Measurements from ENCODE around the gene DBH.

DBH gene

DNA sequence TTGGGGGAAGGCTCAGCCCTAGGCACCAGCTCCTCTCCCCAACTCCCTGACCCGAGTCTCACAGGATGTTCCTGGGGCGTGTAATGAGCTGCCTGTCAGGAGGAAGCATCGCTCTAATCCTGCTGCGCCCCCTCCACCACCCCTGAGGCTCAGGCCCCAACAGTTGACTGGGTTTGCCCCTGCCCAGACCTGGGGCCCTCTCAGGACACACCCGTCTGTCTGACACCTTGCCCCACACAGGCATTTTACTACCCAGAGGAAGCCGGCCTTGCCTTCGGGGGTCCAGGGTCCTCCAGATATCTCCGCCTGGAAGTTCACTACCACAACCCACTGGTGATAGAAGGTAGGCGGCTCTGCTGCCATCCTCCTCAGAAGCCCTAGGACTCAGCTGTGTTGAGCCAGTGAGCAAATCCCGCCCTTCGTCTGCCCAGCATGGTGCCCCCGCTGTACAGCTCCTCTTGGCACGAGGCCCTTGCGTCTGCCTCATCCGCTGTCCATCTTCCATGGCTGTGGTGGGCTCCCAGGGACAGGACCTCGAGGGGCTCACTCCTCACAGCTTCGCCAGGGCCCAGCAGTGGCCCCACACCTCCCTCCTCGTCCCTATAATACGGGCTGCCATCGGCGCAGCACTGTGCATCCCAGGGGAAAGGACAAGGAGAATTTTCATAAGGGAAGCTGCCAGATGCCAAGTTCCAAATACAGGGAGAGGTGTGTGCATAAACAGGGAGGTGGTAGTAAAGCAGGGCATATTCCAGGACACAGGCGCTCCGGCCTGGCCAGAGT lies 8.0 kb downstream of the DBH start:
- TF ChIP-seq, protein P1, sequence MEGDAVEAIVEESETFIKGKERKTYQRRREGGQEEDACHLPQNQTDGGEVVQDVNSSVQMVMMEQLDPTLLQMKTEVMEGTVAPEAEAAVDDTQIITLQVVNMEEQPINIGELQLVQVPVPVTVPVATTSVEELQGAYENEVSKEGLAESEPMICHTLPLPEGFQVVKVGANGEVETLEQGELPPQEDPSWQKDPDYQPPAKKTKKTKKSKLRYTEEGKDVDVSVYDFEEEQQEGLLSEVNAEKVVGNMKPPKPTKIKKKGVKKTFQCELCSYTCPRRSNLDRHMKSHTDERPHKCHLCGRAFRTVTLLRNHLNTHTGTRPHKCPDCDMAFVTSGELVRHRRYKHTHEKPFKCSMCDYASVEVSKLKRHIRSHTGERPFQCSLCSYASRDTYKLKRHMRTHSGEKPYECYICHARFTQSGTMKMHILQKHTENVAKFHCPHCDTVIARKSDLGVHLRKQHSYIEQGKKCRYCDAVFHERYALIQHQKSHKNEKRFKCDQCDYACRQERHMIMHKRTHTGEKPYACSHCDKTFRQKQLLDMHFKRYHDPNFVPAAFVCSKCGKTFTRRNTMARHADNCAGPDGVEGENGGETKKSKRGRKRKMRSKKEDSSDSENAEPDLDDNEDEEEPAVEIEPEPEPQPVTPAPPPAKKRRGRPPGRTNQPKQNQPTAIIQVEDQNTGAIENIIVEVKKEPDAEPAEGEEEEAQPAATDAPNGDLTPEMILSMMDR (IDR thresholded peaks at IDR 0.05; ENCODE audit: low read depth, low read length): no peak
- H3K4me3 ChIP-seq (ENCODE audit: low read depth, low read length): no peak overlapping the region

DNA sequence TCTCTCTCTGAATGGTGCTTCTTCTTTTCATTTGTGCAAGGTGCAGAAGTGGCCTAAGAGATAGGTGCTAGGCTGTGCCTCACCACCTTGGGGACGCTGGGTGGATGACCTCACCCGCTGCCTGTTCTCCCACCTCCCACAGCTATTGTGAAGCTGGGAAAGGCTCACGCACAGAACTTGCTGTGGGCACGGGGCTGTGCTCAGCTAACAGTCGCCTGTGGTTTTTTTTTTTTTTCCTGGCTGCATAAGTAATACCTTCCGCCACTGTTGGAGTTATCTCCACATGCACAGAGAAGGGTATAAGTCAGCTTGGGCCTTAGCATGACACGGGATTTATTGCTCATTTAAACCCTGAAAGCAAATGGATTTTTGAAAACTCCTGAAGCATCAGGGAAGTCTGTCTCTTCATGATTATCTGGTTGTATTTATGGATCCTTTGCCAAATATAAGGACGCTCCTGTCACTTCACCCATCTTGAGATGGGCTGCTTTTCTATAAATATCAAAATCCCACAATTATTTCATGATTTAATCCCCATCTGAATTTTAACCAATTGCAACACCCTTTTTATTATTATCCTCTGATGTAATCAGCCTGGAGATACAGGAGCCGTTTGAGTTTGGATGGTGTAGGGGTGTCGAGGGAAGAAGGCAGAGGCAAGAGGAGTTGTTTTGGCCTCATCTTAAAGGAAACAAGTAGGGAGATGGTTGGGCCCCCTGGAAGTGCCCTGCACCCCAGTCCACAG lies 9.0 kb downstream of the DBH start:
- H3K4me3 ChIP-seq (ENCODE audit: low read depth, low read length): no peak overlapping the region
- TF ChIP-seq, protein P1 (IDR thresholded peaks at IDR 0.05; ENCODE audit: low read depth, low read length): no peak

DNA sequence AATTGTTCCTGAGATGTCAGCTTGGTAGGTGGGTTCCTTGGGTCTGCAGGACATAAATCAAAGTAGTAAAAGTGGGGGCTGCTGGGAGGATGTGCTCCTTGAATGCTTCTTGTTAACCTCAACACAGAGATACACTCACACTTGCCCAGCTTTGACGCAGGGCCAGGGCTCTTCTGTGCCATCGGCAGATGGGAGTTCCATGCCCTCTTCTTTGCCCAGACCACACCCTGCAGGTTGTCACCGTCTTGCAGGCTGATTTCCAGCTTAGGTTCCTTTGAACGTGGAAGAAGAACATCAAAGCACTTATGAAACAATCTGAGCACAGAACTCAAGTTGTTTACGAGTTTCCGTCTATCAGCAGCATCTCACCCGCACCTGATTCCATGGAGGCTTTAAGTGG lies 11.0 kb downstream of the DBH start:
- no peak overlapping the region for H3K4me3 ChIP-seq (ENCODE audit: low read depth, low read length)
- TF ChIP-seq, protein P1 (IDR thresholded peaks at IDR 0.05; ENCODE audit: low read depth, low read length): no peak

DNA sequence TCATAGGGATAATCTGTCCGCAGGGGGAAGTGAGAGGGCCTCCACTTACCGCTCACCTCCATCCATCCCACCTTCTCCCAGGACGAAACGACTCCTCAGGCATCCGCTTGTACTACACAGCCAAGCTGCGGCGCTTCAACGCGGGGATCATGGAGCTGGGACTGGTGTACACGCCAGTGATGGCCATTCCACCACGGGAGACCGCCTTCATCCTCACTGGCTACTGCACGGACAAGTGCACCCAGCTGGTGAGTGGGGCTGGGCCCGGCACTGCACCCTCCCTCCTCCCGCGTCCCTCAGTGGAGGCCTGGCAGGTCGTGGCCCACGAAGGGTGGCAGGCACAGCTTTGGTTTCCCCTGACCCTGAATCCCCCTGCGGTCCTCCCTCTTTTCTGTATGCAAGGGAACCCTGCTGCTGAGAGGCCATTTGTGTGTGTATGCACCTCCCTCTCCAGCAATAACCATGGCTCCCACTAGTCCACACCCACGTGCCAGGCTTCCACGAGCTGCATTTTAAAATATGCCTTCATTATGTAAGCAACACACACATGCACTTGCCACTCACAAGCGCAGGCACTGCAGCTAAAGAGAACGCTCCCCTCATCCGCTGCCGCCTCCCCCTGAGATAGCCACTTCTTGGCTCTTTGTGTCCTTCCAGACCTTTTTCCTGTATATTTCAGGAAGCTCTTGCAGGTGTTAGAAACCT lies 11.8 kb downstream of the DBH start:
- H3K4me3 ChIP-seq (ENCODE audit: low read depth, low read length): no peak overlapping the region
- TF ChIP-seq, protein P1 (IDR thresholded peaks at IDR 0.05; ENCODE audit: low read depth, low read length): no peak

DNA sequence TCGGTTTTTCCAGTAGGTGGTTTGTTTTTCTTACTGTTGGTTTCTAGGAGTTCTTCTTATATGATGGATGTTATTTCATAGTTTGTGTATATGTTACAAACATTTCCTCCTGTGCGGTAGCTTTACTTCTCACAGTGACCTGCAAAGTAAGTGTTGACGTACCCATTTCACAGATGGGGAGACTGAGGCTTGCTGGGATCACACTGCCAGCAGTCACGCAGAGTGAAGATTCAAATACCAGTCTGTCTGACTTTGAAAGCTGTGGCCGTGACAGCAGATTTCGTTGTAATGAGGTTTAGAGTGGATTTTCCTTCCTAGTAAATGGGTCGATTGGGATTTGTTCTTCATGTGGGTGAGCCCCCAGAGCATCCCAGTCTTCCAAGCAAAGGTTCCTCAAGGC lies 13.0 kb downstream of the DBH start:
- TF ChIP-seq, protein P1 (IDR thresholded peaks at IDR 0.05; ENCODE audit: low read depth, low read length): no peak

DNA sequence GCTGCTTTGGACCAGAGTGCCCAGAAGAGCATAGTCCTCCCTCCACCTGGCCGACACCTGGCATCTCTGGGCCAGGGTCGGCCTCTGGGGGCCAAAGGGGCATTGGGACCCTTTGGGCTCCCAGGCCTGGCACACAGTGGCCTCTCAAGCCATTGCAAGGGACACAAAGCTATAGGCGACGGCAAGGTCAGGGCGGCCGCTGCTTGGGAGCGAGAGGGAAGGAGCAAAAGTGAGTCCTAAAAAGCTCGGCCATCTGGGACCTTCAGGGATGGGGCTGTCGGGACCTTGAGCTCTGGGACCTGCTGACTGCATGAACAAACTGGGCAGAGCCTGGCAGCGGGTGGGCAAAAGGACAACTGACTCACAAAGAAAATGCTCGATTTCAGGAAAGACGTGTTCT lies 13.9 kb downstream of the DBH start:
- no peak overlapping the region for H3K4me3 ChIP-seq (ENCODE audit: low read depth, low read length)
- TF ChIP-seq, protein P1 (IDR thresholded peaks at IDR 0.05; ENCODE audit: low read depth, low read length): no peak

More for the DNA sequence above, 13.0 kb downstream of the DBH start:
- H3K4me3 ChIP-seq (ENCODE audit: low read depth, low read length): no peak overlapping the region

Measured in WI38 (cell line).